Measurements from ENCODE around the gene FBP2. TPM values are rescaled to one million over a fixed set of nuclear protein-coding genes. Genes with fewer than 3 reads are reported as not detected.

The FBP2 gene
- total and polyA plus RNA-seq, 2 of the 4 experiments (the other 2 are of a cell fraction) = not detected

GRCh38 chr9:94511955-94512265 is 81.7 kb downstream of the FBP2 start:
- POLR2A ChIA-PET (ENCODE audit: unreplicated experiment) = no interaction called here
- Histone ChIP-seq H4K5ac (ENCODE audit: low read depth, low read length) (no peak overlapping the region), H2AFZ (replicated peaks; ENCODE audit: low read length, poor library complexity) (no peak overlapping the region), H3K14ac (replicated peaks; ENCODE audit: low read depth, low read length) (no peak overlapping the region), H3K9me3 (ENCODE audit: control insufficient read depth, insufficient read depth, low read length) (no peaks in the 10 kb centered on the region), H2AK9ac (replicated peaks; ENCODE audit: low read depth, low read length, poor library complexity) (no peak overlapping the region), H3K36me3 (ENCODE audit: control insufficient read depth, insufficient read depth, low read length) (no peaks in the 10 kb centered on the region), H3K18ac (ENCODE audit: low read depth, low read length) (no peak overlapping the region), H3K9me1 (ENCODE audit: insufficient read depth, low read length) (no peaks in the 10 kb centered on the region), H2AK5ac (ENCODE audit: low read depth, low read length) (no peak overlapping the region), H3K4me1 (ENCODE audit: control insufficient read depth, insufficient read depth, low read length) (no peaks in the 10 kb centered on the region), H2BK120ac (ENCODE audit: low read depth, low read length) (no peak overlapping the region), H3K4me2 (ENCODE audit: low read depth, low read length) (no peak overlapping the region), H3K9ac (ENCODE audit: low read depth, low read length) (no peak overlapping the region), H4K91ac (ENCODE audit: insufficient read depth, low read depth, low read length) (no peak overlapping the region), H4K8ac (ENCODE audit: low read depth in 2 of 2, low read length in 2 of 2) (no peak overlapping the region), H3K79me1 (ENCODE audit: low read depth in 1 of 2, low read length in 2 of 2) (no peaks in the 10 kb centered on the region), H3K56ac (ENCODE audit: extremely low read depth, insufficient read depth, low read length) (no peak overlapping the region), H2BK5ac (ENCODE audit: low read depth, low read length, poor library complexity, severe bottlenecking) (no peak overlapping the region), H2BK15ac (ENCODE audit: low read depth, low read length) (no peak overlapping the region), H4K20me1 (ENCODE audit: insufficient read depth, low read length) (no peaks in the 10 kb centered on the region), H3K23ac (ENCODE audit: low read depth, low read length) (no peak overlapping the region), H3K27ac (ENCODE audit: insufficient read depth, low read length) (no peak overlapping the region), H3K4ac (ENCODE audit: low read depth, low read length) (no peak overlapping the region), H3K4me3 (ENCODE audit: insufficient read depth, low read depth, low read length) (no peak overlapping the region), H3K27me3 (ENCODE audit: control insufficient read depth, insufficient read depth, low read length) (0 out of 2 replicates have a peak, but pooled peaks cover 2% of the 10 kb centered on the region), H2BK20ac (ENCODE audit: low read depth, low read length) (no peak overlapping the region)
- ATAC-seq (ENCODE audit: low read depth) (no peak), DNase-seq (no peak)
- CTCF ChIA-PET = no interaction called here
- BruUV-seq (replicated peaks) = no TSS peak
- no peak for TF ChIP-seq CEBPB (IDR thresholded peaks at IDR 0.05; ENCODE audit: low read depth, low read length)
- no peak for TF ChIP-seq FOS (IDR thresholded peaks at IDR 0.05; ENCODE audit: low read depth, low read length)
- TF ChIP-seq SMC3 (IDR thresholded peaks at IDR 0.05; ENCODE audit: low read depth, low read length) = no peak
- TF ChIP-seq POLR2A (IDR thresholded peaks at IDR 0.05; ENCODE audit: low read depth, low read length) = no peak
- TF ChIP-seq CHD1 (IDR thresholded peaks at IDR 0.05; ENCODE audit: low read depth, low read length) = no peak
- no peak for TF ChIP-seq NFE2L2 (IDR thresholded peaks at IDR 0.05; ENCODE audit: low read depth, low read length)
- no peak for TF ChIP-seq BHLHE40 (IDR thresholded peaks at IDR 0.05; ENCODE audit: low read depth, low read length)
- no peak for TF ChIP-seq USF2 (IDR thresholded peaks at IDR 0.05; ENCODE audit: low read depth, low read length)
- no peak for TF ChIP-seq RCOR1 (IDR thresholded peaks at IDR 0.05; ENCODE audit: insufficient replicate concordance, low read length)
- TF ChIP-seq CTCF (conservative IDR thresholded peaks at IDR 0.05; ENCODE audit: low read depth, low read length) = no peak
- no peak for TF ChIP-seq ELK1 (IDR thresholded peaks at IDR 0.05; ENCODE audit: borderline replicate concordance, low read depth, low read length)
- dilution Hi-C loops (cut with HindIII; ENCODE audit: low sequenced_read_pairs, unreplicated experiment) (no loop called here), intact Hi-C loops (cut with micrococcal nuclease) (no loop called here), in situ Hi-C loops (cut with MboI; ENCODE audit: low sequenced_read_pairs) (no loop called here)
- WGBS, 2 experiments (ENCODE audit: extremely low coverage in 2 of 2, insufficient read length in 1 of 2) = no CpG with 5 or more reads among the region's 2 CpGs

Data from IMR-90 (cell line).